ENCODE results near the gene VPREB3. TPM values are rescaled to one million over a fixed set of nuclear protein-coding genes. Genes with fewer than 3 reads are reported as not detected.

Gene VPREB3
- polyA plus RNA-seq, 1 experiment = 0.21 TPM

DNA sequence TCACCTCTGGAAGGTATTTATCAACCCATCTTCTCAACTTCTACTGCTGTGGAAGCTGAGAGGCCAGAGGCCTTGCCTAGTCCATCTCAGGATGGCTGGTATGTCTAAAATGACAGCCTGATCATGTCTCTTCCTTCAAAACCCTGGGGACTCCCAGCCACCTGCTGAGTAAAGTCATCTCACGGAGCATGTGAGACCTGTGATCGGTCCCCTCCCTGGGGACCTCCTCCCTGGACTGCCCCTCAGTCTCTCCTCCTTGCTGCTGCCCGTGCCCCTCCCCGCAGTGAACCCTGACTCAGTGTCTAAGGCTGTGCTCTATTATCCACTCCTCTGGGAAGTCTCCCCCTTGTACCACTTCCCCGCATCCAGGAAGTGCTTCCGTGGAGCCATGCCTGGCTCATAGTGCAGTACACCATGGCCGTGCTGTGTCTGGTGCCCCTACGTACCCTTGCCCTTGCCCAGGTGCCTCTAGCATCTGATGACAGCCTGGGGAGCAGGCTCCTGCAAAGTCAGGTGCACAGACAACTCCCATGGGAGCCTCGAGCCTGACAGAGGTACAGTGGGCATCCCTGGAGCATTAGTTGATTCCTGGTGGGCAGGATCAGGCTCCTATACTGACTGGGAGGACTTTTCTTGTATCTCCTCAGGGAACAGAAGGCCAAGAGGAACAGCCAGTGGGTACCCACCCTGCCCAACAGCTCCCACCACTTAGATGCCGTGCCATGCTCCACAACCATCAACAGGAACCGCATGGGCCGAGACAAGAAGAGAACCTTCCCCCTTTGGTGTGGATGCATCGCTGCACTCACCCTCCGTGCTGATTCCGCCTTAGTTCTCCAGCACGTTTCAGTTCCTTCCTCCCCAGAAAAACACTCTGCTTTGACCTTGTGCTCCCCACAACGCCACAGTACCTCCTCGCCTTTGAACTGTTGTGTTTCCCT is 46.3 kb upstream of the VPREB3 start:
- Histone ChIP-seq H3K36me3 (ENCODE audit: control insufficient read depth, insufficient read depth, low read length) (peaks cover 39% of the 10 kb centered on the region), H3K4me3 (ENCODE audit: low read depth, low read length) (no peak overlapping the region), H3K27me3 (ENCODE audit: control insufficient read depth, insufficient read depth, low read length) (no peaks in the 10 kb centered on the region)
- POLR2A ChIA-PET = no interaction called here
- CTCF ChIA-PET = no interaction called here
- TF ChIP-seq CTCF (IDR thresholded peaks at IDR 0.05; ENCODE audit: insufficient read depth, low read depth, low read length) = no peak
- DNase-seq (ENCODE audit: low read depth) = no peak

DNA sequence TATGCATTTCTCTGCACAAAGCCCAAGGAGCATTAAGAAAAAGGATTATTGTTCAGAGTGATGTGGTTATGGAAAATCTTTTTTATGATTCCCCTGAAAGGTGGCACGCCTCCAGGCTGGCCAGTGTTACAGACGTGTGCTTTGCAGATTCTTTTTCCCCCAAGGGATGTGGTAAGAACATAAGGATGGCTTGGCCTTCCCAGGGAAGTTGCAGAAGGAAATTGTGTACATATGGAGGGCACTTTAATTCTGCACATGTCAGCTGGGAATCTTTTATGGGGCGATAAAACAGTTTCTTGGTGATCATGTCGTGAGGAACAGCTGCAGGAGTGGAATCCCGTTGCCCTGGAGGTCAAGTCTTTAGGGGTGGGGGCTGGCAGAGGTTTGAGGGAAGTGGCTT is 42.2 kb upstream of the VPREB3 start:
- CTCF ChIA-PET = interaction anchor here (1.7 kb wide), 1 partner anchor 8 kb away, joined by 3 read pairs; no protein-coding TSS in a partner anchor
- DNase-seq (ENCODE audit: low read depth) = no peak
- TF ChIP-seq CTCF (IDR thresholded peaks at IDR 0.05; ENCODE audit: insufficient read depth, low read depth, low read length) = no peak
- POLR2A ChIA-PET = no interaction called here
- H3K27me3 ChIP-seq (ENCODE audit: control insufficient read depth, insufficient read depth, low read length) = no peaks in the 10 kb centered on the region
- H3K36me3 ChIP-seq (ENCODE audit: control insufficient read depth, insufficient read depth, low read length) = peaks cover 21% of the 10 kb centered on the region
- H3K4me3 ChIP-seq (ENCODE audit: low read depth, low read length) = no peak overlapping the region

GRCh38 chr22:23793326-23793725 is 39.1 kb upstream of the VPREB3 start:
- H3K27me3 ChIP-seq (ENCODE audit: control insufficient read depth, insufficient read depth, low read length) = no peaks in the 10 kb centered on the region
- POLR2A ChIA-PET = no interaction called here
- DNase-seq (ENCODE audit: low read depth) = no peak
- H3K4me3 ChIP-seq (ENCODE audit: low read depth, low read length) = no peak overlapping the region
- peaks cover 10% of the 10 kb centered on the region for H3K36me3 ChIP-seq (ENCODE audit: control insufficient read depth, insufficient read depth, low read length)
- TF ChIP-seq CTCF (IDR thresholded peaks at IDR 0.05; ENCODE audit: insufficient read depth, low read depth, low read length) = no peak
- CTCF ChIA-PET = interaction anchor here (0.8 kb wide), 1 partner anchor 25 kb away, joined by 5 read pairs; the partner anchor contains the start of gene CHCHD10

DNA sequence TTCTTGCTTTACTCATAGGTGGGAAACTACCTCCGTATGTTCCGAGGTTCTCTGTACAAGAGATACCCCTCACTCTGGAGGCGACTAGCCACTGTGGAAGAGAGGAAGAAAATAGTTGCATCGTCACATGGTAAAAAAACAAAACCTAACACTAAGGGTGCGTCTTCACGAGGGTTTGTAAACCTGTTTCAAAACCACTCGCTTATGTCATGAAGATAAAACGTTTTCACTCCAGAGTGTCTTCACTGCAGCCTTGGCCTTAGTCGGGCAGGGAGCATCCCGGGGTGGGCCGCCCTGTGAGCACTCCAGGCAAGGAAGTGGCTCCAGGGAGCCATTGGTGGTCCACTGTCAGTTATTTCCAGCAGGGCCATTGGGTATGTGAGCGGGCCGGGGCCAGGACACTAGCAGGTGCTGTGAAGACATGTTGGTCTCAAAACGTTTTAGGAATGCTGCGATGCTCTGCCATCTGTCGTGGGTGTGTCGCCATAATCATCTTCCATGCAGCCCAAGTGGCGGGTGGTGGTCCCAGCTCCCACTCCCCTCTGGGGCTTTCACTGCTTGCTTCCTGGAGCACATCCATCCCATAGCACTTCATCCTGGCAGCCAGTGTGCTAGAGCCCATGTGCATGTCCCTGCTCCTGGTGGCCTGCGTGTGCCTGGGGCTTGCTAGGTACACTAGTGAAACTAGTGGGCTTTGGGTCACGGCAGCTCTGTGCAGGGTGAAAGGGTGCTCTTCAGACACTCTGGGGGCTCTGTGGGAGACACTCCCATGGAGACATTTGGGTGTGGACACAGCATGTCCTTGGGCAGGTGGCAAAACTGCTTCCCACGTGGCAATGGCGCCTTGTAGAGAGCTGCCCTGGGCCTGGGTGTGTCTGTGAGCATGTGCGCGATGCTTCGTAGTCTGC is 37.8 kb upstream of the VPREB3 start:
- H3K36me3 ChIP-seq (ENCODE audit: control insufficient read depth, insufficient read depth, low read length) = peaks cover 6% of the 10 kb centered on the region
- no peak for DNase-seq (ENCODE audit: low read depth)
- no peak for TF ChIP-seq CTCF (IDR thresholded peaks at IDR 0.05; ENCODE audit: insufficient read depth, low read depth, low read length)
- ChIA-PET CTCF (interaction anchor here (0.8 to 1.4 kb wide), 2 partner anchors 21 to 24 kb away, joined by 3 to 4 read pairs; partner anchors contain the start of gene CHCHD10), POLR2A (no interaction called here)
- no peaks in the 10 kb centered on the region for H3K27me3 ChIP-seq (ENCODE audit: control insufficient read depth, insufficient read depth, low read length)
- no peak overlapping the region for H3K4me3 ChIP-seq (ENCODE audit: low read depth, low read length)

All from BJ (cell line).